Motor neuron (in vitro differentiated cells): ENCODE measurements around the gene CDH24. TPM values are rescaled to one million over a fixed set of nuclear protein-coding genes. Genes with fewer than 3 reads are reported as not detected.

Experiments
- ATAC-seq, 8 experiments: fragments of 200-7000 bp; cut with Tn5 transposase; replicated peaks in 6 of 8; 2 replicates each; pipeline ENCODE4 v1.8.0; 2021; ENCODE audit warnings: mild to moderate bottlenecking in 8 of 8, moderate library complexity in 8 of 8
- H3K27ac ChIP-seq, 2 donors: fragments of 250-450 bp; sonication (Bioruptor Pico); 2 replicates each; pipeline ENCODE4 v1.9.0; 2021; ENCODE audit warnings: antibody characterized with exemption in 2 of 2, mild to moderate bottlenecking in 2 of 2, moderate library complexity in 1 of 2
- H3K4me1 ChIP-seq, 2 donors: fragments of 250-450 bp; sonication (Bioruptor Pico); replicated peaks in 1 of 2; 2 replicates each; pipeline ENCODE4 v1.6.1; 2021; ENCODE audit warnings: antibody characterized with exemption in 2 of 2, mild to moderate bottlenecking in 2 of 2, moderate library complexity in 1 of 2
- H3K4me3 ChIP-seq, 5 donors: fragments of 250-450 bp; sonication (Bioruptor Pico); 2 replicates each; pipeline ENCODE4 v1.9.0; 2021; ENCODE audit warnings: antibody characterized with exemption in 5 of 5, mild to moderate bottlenecking in 5 of 5, moderate library complexity in 4 of 5
- WGBS, 10 experiments: fragments of 450-650 bp; shearing (Covaris generic); methylation state at CpG; one replicate each; pipeline ENCODE4 v1.0.0; 2022; 5-methylcytosine and 5-hydroxymethylcytosine counted together
- in situ Hi-C, 9 experiments: fragments of 400-800 bp; cut with MboI; loops; one replicate each; pipeline ENCODE4 v1.15.0; 2021; ENCODE audit warnings: low sequenced_read_pairs in 9 of 9, low pct_unique_long_range_greater_than_20kb in 2 of 9; ENCODE audit not compliant: unreplicated experiment in 9 of 9
- total RNA-seq, 8 experiments: library from RNA; unstranded; fragments of 300-600 nt; gene quantifications; 2 replicates each; pipeline versions ENCODE4 v1.2.3 to v1.2.4, GENCODE V29; 2022

CDH24 gene
- total RNA-seq, 8 experiments from 2014 or later: 5.3 to 24.4 (median 11.0) TPM

DNA sequence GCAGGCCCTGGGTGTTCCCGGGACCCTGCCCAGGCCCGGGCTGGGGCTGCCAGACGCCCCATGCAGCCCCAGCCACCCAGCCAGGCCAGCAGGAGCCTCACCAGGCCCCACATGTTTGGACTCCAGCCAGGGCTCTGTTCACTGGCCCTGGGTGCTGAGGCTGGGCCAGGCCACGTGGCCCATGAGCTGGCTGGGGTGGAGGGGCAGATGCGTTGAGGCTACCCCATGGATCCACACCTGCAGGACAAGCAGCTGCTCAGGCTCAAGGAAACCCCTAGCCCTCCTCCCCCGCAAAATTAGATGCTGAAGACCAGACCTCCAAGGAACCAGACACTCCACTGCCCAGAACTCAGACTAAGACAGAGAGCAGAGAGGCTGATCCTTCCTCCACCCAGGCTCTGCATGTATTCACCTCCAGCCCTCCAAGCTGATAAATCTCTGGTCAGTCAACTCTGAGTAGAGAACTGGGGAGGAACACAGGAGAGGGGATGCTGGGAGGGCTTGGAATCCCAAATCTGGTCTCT lies 1.6 kb downstream of the CDH24 start:
- 60 to 80% (median 80%) methylated on average over 1 to 2 of the region's 6 CpGs; no CpG with 5 or more reads in 7 of the 10 experiments for WGBS, 10 experiments
- in situ Hi-C loops: loop anchor here in 7 of 9 experiments (10.0 to 25.0 kb wide), 3 partner anchors 61 to 493 kb away; partner anchors contain the start of gene HAUS4 (in 2 of the 7)
- Histone ChIP-seq H3K27ac (no peak overlapping the region), H3K4me3 (peak overlapping the region in 1 of 5 donors; percentile 84), H3K4me1 (peaks cover 6 to 23% of the 10 kb centered on the region in 2 donors)
- peak in 3 of 8 experiments; percentile 0 to 2 (median 1) for ATAC-seq

- Histone ChIP-seq H3K27ac (no peak overlapping the region), H3K4me3 (no peak overlapping the region), H3K4me1 (peaks cover 6 to 23% of the 10 kb centered on the region in 2 donors)
- 88 to 100% (median 100%) methylated on average over 2 to 7 of the region's 12 CpGs; no CpG with 5 or more reads in 5 of the 10 experiments for WGBS, 10 experiments
- in situ Hi-C loops: loop anchor here in 7 of 9 experiments (10.0 to 25.0 kb wide), 3 partner anchors 60 to 493 kb away; partner anchors contain the start of gene HAUS4 (in 2 of the 7)
- ATAC-seq: no peak
Observed at GRCh38 chr14:23055147-23055550, 2.2 kb downstream of the CDH24 start.

DNA sequence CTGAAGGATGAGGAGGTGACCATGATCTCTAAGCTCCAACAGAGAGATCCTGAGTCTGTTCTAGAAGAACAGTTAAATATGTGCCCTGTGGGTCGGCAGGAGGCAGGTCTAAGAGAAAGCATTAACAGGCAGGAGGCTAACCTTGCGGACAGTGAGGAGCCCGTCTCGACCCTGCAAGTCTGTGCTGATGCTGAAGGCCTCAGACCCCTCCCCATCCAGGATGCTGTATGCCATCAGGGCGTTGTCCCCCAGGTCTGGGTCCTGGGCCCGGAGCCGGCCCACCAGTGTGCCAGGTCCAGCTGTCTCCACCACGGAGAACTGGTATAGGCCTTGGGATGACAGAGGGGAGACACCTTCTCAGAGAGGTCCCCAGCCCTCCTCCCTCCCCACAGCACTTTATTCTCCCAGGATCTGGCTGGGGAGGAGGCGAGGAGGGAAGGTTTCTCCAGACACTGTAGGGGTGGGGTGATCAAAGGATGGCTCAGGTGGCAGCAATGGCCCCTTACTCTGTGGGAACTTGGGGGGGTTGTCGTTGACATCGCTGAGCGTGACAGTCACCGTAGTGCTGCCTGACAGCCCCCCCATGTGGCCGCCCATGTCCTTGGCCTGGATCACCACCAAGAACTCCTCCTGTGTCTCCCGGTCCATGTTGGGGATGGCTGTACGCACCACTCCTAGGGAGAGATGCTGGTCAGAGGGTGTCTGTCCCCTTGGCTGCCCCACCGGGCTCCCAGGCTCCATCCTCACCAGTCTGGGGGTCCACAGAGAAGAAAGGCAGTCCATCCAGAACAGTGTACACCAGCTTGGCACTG lies 3.1 kb downstream of the CDH24 start:
- Histone ChIP-seq H3K4me3 (no peak overlapping the region), H3K27ac (no peak overlapping the region), H3K4me1 (peaks cover 6 to 23% of the 10 kb centered on the region in 2 donors)
- ATAC-seq: no peak
- WGBS, 10 experiments: 40 to 100% (median 90%) methylated on average over 1 to 4 of the region's 17 CpGs; no CpG with 5 or more reads in 5 of the 10 experiments
- in situ Hi-C loops: loop anchor here in 7 of 9 experiments (10.0 to 25.0 kb wide), 3 partner anchors 59 to 492 kb away; partner anchors contain the start of gene HAUS4 (in 2 of the 7)

- in situ Hi-C loops: loop anchor here in 7 of 9 experiments (10.0 to 25.0 kb wide), 3 partner anchors 59 to 491 kb away; partner anchors contain the start of gene HAUS4 (in 2 of the 7)
- Histone ChIP-seq H3K4me3 (no peak overlapping the region), H3K27ac (no peak overlapping the region), H3K4me1 (peaks cover 6 to 23% of the 10 kb centered on the region in 2 donors)
- no peak for ATAC-seq
- WGBS, 10 experiments: 83 to 97% methylated on average over 1 to 5 of the region's 10 CpGs; no CpG with 5 or more reads in 8 of the 10 experiments
Observed at GRCh38 chr14:23053426-23053825, 3.9 kb downstream of the CDH24 start.

GRCh38 chr14:23052671-23053070 lies 4.6 kb downstream of the CDH24 start:
- Histone ChIP-seq H3K4me1 (peaks cover 6 to 23% of the 10 kb centered on the region in 2 donors), H3K27ac (no peak overlapping the region), H3K4me3 (no peak overlapping the region)
- in situ Hi-C loops: loop anchor here in 7 of 9 experiments (10.0 to 25.0 kb wide), 3 partner anchors 58 to 490 kb away; partner anchors contain the start of gene HAUS4 (in 2 of the 7)
- 90 to 100% (median 100%) methylated on average over 1 to 2 of the region's 3 CpGs; no CpG with 5 or more reads in 7 of the 10 experiments for WGBS, 10 experiments
- ATAC-seq: no peak

DNA sequence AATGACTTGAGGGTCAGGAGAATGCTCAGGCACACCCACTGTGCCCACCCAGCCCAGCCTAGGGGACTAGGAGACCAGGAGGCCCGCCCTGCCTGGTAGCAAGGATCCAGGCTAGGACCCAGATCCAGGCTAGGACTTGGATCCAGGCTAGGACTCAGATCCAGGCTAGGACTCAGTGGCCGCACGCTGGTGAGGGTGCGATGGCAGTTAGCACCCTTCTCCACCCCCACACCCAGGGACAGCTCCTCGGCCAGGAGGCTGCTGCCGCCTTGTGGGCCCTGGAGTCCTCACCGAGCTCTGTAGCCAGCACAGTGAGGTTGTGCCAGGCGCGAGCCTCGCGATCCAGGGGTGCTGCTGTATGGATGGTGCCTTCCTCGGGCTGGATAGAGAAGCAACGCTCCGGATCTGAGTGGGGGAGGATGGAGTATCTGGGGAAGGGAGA lies 5.1 kb downstream of the CDH24 start:
- ATAC-seq: peak in 6 of 8 experiments; percentile 38 to 77 (median 69)
- in situ Hi-C loops: loop anchor here in 7 of 9 experiments (10.0 to 25.0 kb wide), 3 partner anchors 57 to 490 kb away; partner anchors contain the start of gene HAUS4 (in 2 of the 7)
- WGBS, 10 experiments: no CpG with 5 or more reads among the region's 14 CpGs

GRCh38 chr14:23051141-23052057 lies 5.9 kb downstream of the CDH24 start:
- Histone ChIP-seq H3K27ac (no peak overlapping the region), H3K4me1 (peaks cover 2 to 23% of the 10 kb centered on the region in 2 donors), H3K4me3 (no peak overlapping the region)
- in situ Hi-C loops: loop anchor here in 7 of 9 experiments (10.0 to 25.0 kb wide), 3 partner anchors 57 to 489 kb away; partner anchors contain the start of gene HAUS4 (in 2 of the 7)
- 0 to 100% (median 55%) methylated on average over 1 to 4 of the region's 5 CpGs; no CpG with 5 or more reads in 2 of the 10 experiments for WGBS, 10 experiments
- peak in 3 of 8 experiments; percentile 13 to 54 (median 41) for ATAC-seq

More for the DNA sequence above, 5.1 kb downstream of the CDH24 start:
- peaks cover 6 to 23% of the 10 kb centered on the region in 2 donors for H3K4me1 ChIP-seq
- H3K27ac ChIP-seq: no peak overlapping the region
- H3K4me3 ChIP-seq: no peak overlapping the region

DNA sequence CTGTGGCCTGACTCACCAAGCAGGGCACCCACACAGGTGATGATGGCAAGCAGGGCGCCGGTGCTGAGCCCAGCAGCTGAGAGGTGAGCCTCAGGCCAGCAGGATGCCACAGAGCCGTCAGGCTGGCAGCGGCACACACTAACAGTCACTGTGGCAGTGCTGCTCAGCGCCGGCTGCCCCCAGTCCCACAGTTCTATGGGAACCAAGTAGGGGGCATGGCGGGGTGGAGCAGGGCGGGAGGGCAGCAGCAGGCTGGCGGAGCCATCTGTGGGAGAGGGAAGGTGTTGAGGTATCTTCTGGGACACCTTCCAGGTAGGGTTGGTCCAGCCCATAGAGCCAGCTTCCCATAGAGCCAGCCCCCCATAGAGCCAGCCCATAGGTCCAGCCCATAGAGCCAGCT lies 8.3 kb downstream of the CDH24 start:
- ATAC-seq: no peak
- in situ Hi-C loops: no loop called here
- peaks cover 0 to 13% of the 10 kb centered on the region in 2 donors for H3K4me1 ChIP-seq
- no peak overlapping the region for H3K4me3 ChIP-seq
- H3K27ac ChIP-seq: no peak overlapping the region
- WGBS, 10 experiments: 90% methylated on average over 2 of the region's 9 CpGs; no CpG with 5 or more reads in 9 of the 10 experiments

DNA sequence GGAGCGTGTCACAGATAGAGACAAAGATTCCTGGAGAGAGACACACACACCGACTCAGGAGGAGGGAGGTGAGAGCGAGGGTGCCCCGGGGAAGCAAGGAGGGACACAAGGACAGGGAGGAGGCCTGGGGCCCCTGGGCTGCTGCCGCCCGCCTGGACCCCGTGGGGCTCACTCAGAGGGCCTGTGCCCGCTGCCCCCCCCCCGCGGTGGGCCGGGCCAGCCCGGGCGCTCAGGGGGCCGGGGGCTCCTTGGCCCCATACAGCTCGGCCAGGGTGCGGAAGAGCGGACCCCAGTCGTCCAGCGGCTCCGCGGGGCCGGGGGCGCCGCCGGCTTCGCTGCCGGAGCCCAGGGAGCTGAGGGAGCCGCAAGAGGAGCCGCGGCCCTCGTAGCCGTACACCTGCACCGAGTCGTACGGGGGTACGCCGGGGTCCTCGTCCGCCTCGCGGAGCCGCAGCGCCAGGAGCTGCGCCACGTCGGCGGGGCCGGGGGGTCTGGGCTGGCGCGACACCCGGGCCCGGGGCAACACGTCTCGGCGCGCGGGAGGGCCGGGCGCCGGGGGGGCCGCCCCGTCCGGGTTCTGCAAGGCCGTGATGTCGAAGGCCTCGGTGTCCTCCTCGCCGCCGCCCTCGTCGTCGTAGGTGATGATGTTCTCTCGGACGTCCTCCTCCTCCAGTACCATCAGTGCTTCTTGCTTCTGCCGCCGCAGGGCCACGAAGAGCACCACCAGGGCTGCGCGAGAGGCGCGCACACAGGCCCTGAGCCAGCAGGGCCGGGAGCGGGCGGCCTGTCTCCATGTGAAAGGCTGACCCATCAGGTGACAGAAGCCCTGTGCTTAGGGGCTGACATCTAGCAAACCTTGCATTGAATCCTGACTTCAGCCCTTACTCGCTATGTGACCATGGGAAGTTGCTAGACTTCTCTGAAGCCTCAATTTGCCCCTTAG lies 9.3 kb downstream of the CDH24 start:
- no peak for ATAC-seq
- peaks cover 0 to 13% of the 10 kb centered on the region in 2 donors for H3K4me1 ChIP-seq
- no peak overlapping the region for H3K4me3 ChIP-seq
- WGBS, 10 experiments: 90 to 100% (median 94%) methylated on average over 1 to 17 of the region's 85 CpGs; no CpG with 5 or more reads in 5 of the 10 experiments
- H3K27ac ChIP-seq: no peak overlapping the region
- in situ Hi-C loops: no loop called here

DNA sequence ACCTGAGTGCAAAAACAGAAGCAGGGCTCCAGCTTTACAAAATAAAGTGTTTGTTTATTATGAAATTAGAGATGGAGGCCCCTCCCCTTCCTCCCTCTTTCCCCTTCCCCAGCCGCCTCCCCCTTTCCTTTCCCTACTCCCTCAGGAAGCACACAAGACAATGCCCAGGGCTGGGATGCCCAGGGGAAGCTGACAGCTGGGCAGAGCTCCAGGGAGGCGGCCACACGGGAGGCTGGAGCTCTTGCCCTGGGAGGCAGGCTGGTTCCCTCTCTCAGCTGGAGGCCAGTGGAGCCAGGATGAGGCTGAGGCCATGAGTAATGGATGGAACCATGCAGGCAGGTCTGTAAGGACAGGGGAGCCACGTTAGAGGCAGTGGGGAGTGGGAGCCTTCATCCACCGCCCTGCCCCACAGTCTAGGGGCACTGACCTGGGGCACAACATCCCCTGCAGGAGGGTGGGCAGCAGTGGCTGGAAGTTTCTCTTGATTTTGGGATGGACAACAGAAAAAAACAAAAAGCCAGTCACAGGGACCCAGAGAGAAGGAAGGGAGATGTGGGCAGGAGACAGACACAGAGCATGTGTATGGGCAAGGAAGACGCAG lies 10.2 kb downstream of the CDH24 start:
- 68 to 100% (median 83%) methylated on average over 1 to 4 of the region's 6 CpGs; no CpG with 5 or more reads in 6 of the 10 experiments for WGBS, 10 experiments
- in situ Hi-C loops: no loop called here
- ATAC-seq: peak in 1 of 8 experiments; percentile 44
- Histone ChIP-seq H3K27ac (no peak overlapping the region), H3K4me3 (no peak overlapping the region), H3K4me1 (peaks cover 0 to 5% of the 10 kb centered on the region in 2 donors)
